RWPE2 (cell line): ENCODE results near the gene CALML3.

Experiments used
- ATAC-seq: fragments of 200-7000 bp; cut with Tn5 transposase; 3 replicates; pipeline ENCODE4 v1.9.1; 2021; ENCODE audit warnings: low read depth
- DNase-seq: peaks from one replicate; pipeline ENCODE4 v3.0.0-alpha.2; 2020; ENCODE audit warnings: low spot score
- H3K27ac ChIP-seq: fragments of 450-650 bp; 2 replicates; pipeline ENCODE4 v1.5.1; 2017; ENCODE audit warnings: mild to moderate bottlenecking; ENCODE audit not compliant: poor library complexity, severe bottlenecking
- H3K27me3 ChIP-seq: fragments of 250-450 bp; sonication (Bioruptor Pico); 2 replicates; pipeline ENCODE4 v1.5.1; 2021; ENCODE audit warnings: mild to moderate bottlenecking, moderate library complexity; ENCODE audit not compliant: insufficient read depth, poor library complexity, severe bottlenecking
- H3K36me3 ChIP-seq: fragments of 250-450 bp; sonication (Bioruptor Pico); 2 replicates; pipeline ENCODE4 v1.5.1; 2020; ENCODE audit warnings: low read depth, mild to moderate bottlenecking, moderate library complexity
- H3K4me1 ChIP-seq: fragments of 250-450 bp; sonication (Bioruptor Pico); 2 replicates; pipeline ENCODE4 v1.5.1; 2021; ENCODE audit warnings: mild to moderate bottlenecking, moderate library complexity; ENCODE audit not compliant: insufficient read depth, poor library complexity, severe bottlenecking
- H3K4me3 ChIP-seq: fragments of 250-450 bp; sonication (Bioruptor Pico); 2 replicates; pipeline ENCODE4 v1.5.1; 2021; ENCODE audit warnings: mild to moderate bottlenecking, moderate library complexity; ENCODE audit not compliant: severe bottlenecking
- H3K9me3 ChIP-seq: fragments of 250-450 bp; sonication (Bioruptor Pico); 2 replicates; pipeline ENCODE4 v1.5.1; 2021; ENCODE audit warnings: mild to moderate bottlenecking, moderate library complexity; ENCODE audit not compliant: severe bottlenecking
- TF ChIP-seq, protein P1 (sequence below): fragments of 450-650 bp; IDR thresholded peaks from one replicate; pipeline ENCODE4 v1.5.1; 2017; ENCODE audit warnings: mild to moderate bottlenecking, moderate library complexity; ENCODE audit not compliant: poor library complexity, severe bottlenecking

CALML3 gene

GRCh38 chr10:5502571-5503476 is 21.9 kb upstream of the CALML3 start:
- peaks cover 7% of the 10 kb centered on the region for H3K4me1 ChIP-seq
- no peak overlapping the region for H3K4me3 ChIP-seq
- no peak overlapping the region for H3K27ac ChIP-seq
- no peaks in the 10 kb centered on the region for H3K36me3 ChIP-seq
- TF ChIP-seq, protein P1, sequence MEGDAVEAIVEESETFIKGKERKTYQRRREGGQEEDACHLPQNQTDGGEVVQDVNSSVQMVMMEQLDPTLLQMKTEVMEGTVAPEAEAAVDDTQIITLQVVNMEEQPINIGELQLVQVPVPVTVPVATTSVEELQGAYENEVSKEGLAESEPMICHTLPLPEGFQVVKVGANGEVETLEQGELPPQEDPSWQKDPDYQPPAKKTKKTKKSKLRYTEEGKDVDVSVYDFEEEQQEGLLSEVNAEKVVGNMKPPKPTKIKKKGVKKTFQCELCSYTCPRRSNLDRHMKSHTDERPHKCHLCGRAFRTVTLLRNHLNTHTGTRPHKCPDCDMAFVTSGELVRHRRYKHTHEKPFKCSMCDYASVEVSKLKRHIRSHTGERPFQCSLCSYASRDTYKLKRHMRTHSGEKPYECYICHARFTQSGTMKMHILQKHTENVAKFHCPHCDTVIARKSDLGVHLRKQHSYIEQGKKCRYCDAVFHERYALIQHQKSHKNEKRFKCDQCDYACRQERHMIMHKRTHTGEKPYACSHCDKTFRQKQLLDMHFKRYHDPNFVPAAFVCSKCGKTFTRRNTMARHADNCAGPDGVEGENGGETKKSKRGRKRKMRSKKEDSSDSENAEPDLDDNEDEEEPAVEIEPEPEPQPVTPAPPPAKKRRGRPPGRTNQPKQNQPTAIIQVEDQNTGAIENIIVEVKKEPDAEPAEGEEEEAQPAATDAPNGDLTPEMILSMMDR = no peak
- ATAC-seq = no peak
- no peaks in the 10 kb centered on the region for H3K27me3 ChIP-seq
- no peaks in the 10 kb centered on the region for H3K9me3 ChIP-seq
- DNase-seq = peak; percentile 25

- Histone ChIP-seq H3K4me1 (peaks cover 7% of the 10 kb centered on the region), H3K27me3 (no peaks in the 10 kb centered on the region)
- peak; percentile 19 for DNase-seq
Measured at GRCh38 chr10:5503477-5503835, 21.3 kb upstream of the CALML3 start.

GRCh38 chr10:5504146-5505072 is 20.4 kb upstream of the CALML3 start:
- Histone ChIP-seq H3K36me3 (no peaks in the 10 kb centered on the region), H3K4me1 (peaks cover 7% of the 10 kb centered on the region), H3K9me3 (no peaks in the 10 kb centered on the region), H3K4me3 (no peak overlapping the region), H3K27me3 (no peaks in the 10 kb centered on the region), H3K27ac (no peak overlapping the region)
- TF ChIP-seq, protein P1 = no peak
- peak; percentile 26 for DNase-seq
- ATAC-seq = no peak

More at GRCh38 chr10:5503477-5503835, 21.3 kb upstream of the CALML3 start:
- Histone ChIP-seq H3K27ac (no peak overlapping the region), H3K9me3 (no peaks in the 10 kb centered on the region), H3K4me3 (no peak overlapping the region), H3K36me3 (no peaks in the 10 kb centered on the region)
- ATAC-seq = peak; percentile 64
- TF ChIP-seq, protein P1 = no peak

DNA sequence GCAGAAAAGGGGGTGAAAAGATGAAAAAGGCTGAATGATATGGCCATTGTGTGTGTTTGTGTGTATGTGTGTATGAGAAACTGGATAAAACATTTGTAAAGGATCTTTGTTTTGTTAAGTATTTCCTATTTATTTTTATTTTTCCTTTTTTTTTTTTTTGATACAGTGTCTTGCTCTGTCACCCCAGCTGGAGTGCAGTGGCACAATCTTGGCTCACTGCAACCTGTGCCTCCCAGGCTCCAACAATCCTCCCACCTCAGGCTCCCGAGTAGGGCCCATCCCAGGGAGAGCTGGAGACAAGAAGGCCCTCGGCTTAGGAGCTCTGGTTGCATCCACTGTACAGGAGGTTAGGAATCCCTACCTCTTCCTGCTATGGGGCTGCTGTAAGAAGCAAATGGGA is 18.5 kb upstream of the CALML3 start:
- Histone ChIP-seq H3K9me3 (no peaks in the 10 kb centered on the region), H3K4me1 (peaks cover 7% of the 10 kb centered on the region), H3K36me3 (no peaks in the 10 kb centered on the region), H3K27me3 (no peaks in the 10 kb centered on the region), H3K27ac (no peak overlapping the region), H3K4me3 (no peak overlapping the region)
- DNase-seq = no peak
- no peak for ATAC-seq
- TF ChIP-seq, protein P1 = no peak
